Stimulated activated CD4-positive, alpha-beta T cell treated with anti-CD3 and anti-CD28 coated beads, TNF-alpha, amount 100 ng/mL, for 4 hours (primary cell): ENCODE data around the gene SORCS2.

Experiments used
- DNase-seq, 3 experiments: peaks; one replicate each; pipeline ENCODE4 v3.0.0-alpha.2; 2020; ENCODE audit warnings: low read depth in 3 of 3

SORCS2 gene

GRCh38 chr4:7192252-7193029, at the start of gene SORCS2:
Gene SORCS2, plus strand, starts transcription at chr4:7192538.
- peak in 2 of 3 experiments; percentile 24 to 28 for DNase-seq

- DNase-seq, result no peak
Measured at GRCh38 chr4:7144374-7145290, 47.7 kb upstream of the SORCS2 start.

- DNase-seq, result no peak
Measured at GRCh38 chr4:7145291-7145934, 46.9 kb upstream of the SORCS2 start.

GRCh38 chr4:7146059-7146785, 46.1 kb upstream of the SORCS2 start:
- DNase-seq, result no peak

- DNase-seq, result no peak
Measured at GRCh38 chr4:7146786-7147115, 45.6 kb upstream of the SORCS2 start.

GRCh38 chr4:7147261-7147660, 45.1 kb upstream of the SORCS2 start:
- DNase-seq, result no peak

GRCh38 chr4:7147661-7148310, 44.6 kb upstream of the SORCS2 start:
- no peak for DNase-seq

- no peak for DNase-seq
Measured at GRCh38 chr4:7148337-7148736, 44.0 kb upstream of the SORCS2 start.

GRCh38 chr4:7150036-7150635, 42.2 kb upstream of the SORCS2 start:
- DNase-seq, result no peak

- no peak for DNase-seq
Measured at GRCh38 chr4:7151668-7152227, 40.6 kb upstream of the SORCS2 start.

GRCh38 chr4:7153711-7154110, 38.6 kb upstream of the SORCS2 start:
- no peak for DNase-seq

- no peak for DNase-seq
Measured at GRCh38 chr4:7154351-7154981, 37.9 kb upstream of the SORCS2 start.

- DNase-seq, result no peak
Measured at GRCh38 chr4:7155590-7156071, 36.7 kb upstream of the SORCS2 start.

- DNase-seq, result no peak
Measured at GRCh38 chr4:7156328-7156727, 36.0 kb upstream of the SORCS2 start.

GRCh38 chr4:7156761-7157488, 35.4 kb upstream of the SORCS2 start:
- no peak for DNase-seq

GRCh38 chr4:7157666-7158065, 34.7 kb upstream of the SORCS2 start:
- DNase-seq, result no peak

- DNase-seq, result no peak
Measured at GRCh38 chr4:7158081-7158750, 34.1 kb upstream of the SORCS2 start.

- no peak for DNase-seq
Measured at GRCh38 chr4:7158991-7159390, 33.3 kb upstream of the SORCS2 start.

GRCh38 chr4:7159923-7160322, 32.4 kb upstream of the SORCS2 start:
- DNase-seq, result no peak
